Measurements from ENCODE around the gene ZNF397.

Gene ZNF397

GRCh38 chr18:35244671-35245070 lies 3.8 kb downstream of the ZNF397 start:
- no peak for DNase-seq (ENCODE audit: low read depth)
- in situ Hi-C loops (cut with HindIII; ENCODE audit: low sequenced_read_pairs), result no loop called here

GRCh38 chr18:35245719-35246317 lies 5.0 kb downstream of the ZNF397 start:
- H3K4me3 ChIP-seq (ENCODE audit: low read depth, low read length), result no peak overlapping the region
- no peak for DNase-seq (ENCODE audit: low read depth)
- in situ Hi-C loops (cut with HindIII; ENCODE audit: low sequenced_read_pairs), result no loop called here
- TF ChIP-seq CTCF (IDR thresholded peaks at IDR 0.05; ENCODE audit: low read depth, low read length, missing control alignments), result no peak

More at GRCh38 chr18:35244671-35245070, 3.8 kb downstream of the ZNF397 start:
- no peak overlapping the region for H3K4me3 ChIP-seq (ENCODE audit: low read depth, low read length)
- no peak for TF ChIP-seq CTCF (IDR thresholded peaks at IDR 0.05; ENCODE audit: low read depth, low read length, missing control alignments)

- in situ Hi-C loops (cut with HindIII; ENCODE audit: low sequenced_read_pairs), result no loop called here
- TF ChIP-seq CTCF (IDR thresholded peaks at IDR 0.05; ENCODE audit: low read depth, low read length, missing control alignments), result no peak
Observed at GRCh38 chr18:35246831-35247230, 6.0 kb downstream of the ZNF397 start.

GRCh38 chr18:35247412-35248249 lies 6.8 kb downstream of the ZNF397 start:
- DNase-seq (ENCODE audit: low read depth), result no peak
- H3K4me3 ChIP-seq (ENCODE audit: low read depth, low read length), result no peak overlapping the region
- TF ChIP-seq CTCF (IDR thresholded peaks at IDR 0.05; ENCODE audit: low read depth, low read length, missing control alignments), result no peak
- in situ Hi-C loops (cut with HindIII; ENCODE audit: low sequenced_read_pairs), result no loop called here

More at GRCh38 chr18:35246831-35247230, 6.0 kb downstream of the ZNF397 start:
- no peak for DNase-seq (ENCODE audit: low read depth)
- H3K4me3 ChIP-seq (ENCODE audit: low read depth, low read length), result no peak overlapping the region

GRCh38 chr18:35248429-35248828 lies 7.6 kb downstream of the ZNF397 start:
- no peak for DNase-seq (ENCODE audit: low read depth)
- no peak for TF ChIP-seq CTCF (IDR thresholded peaks at IDR 0.05; ENCODE audit: low read depth, low read length, missing control alignments)
- in situ Hi-C loops (cut with HindIII; ENCODE audit: low sequenced_read_pairs), result no loop called here
- H3K4me3 ChIP-seq (ENCODE audit: low read depth, low read length), result no peak overlapping the region

GRCh38 chr18:35252466-35252865 lies 11.6 kb downstream of the ZNF397 start:
- no peak for TF ChIP-seq CTCF (IDR thresholded peaks at IDR 0.05; ENCODE audit: low read depth, low read length, missing control alignments)
- DNase-seq (ENCODE audit: low read depth), result no peak

More at GRCh38 chr18:35252466-35252865, 11.6 kb downstream of the ZNF397 start:
- no peak overlapping the region for H3K4me3 ChIP-seq (ENCODE audit: low read depth, low read length)
- in situ Hi-C loops (cut with HindIII; ENCODE audit: low sequenced_read_pairs), result no loop called here
